ENCODE measurements around the gene SHISA6.

SHISA6 gene

DNA sequence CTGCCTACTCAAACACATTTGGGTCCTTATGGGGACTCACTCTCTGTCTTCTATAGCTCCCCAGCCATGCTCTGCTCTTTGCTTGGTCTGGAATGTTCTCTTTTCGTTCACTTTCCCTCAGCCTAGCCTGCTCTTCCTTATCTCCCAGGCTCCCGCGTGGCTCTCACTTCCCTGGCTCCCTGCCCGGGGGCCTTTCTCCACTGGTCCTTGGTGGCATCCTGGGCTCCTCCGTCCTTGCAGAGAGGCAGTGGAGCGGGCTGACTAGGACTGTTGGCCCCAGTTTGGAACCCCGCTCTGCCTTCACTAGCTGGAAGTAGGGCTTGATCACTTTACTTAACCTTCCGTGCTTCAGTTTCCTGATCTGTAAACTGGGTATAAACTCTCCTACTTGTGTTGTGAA is 31.2 kb downstream of the SHISA6 start:
- Histone ChIP-seq H4K20me1 (ENCODE audit: low read depth, low read length) (no peaks in the 10 kb centered on the region), H3K4me3 (ENCODE audit: insufficient read depth, low read length, poor library complexity, severe bottlenecking) (no peak overlapping the region), H3K9ac (ENCODE audit: low read length) (no peak overlapping the region), H3K4me2 (ENCODE audit: low read depth, low read length, poor library complexity, severe bottlenecking) (no peak overlapping the region), H2AFZ (ENCODE audit: low read depth, low read length, severe bottlenecking) (no peak overlapping the region), H3K9me3 (ENCODE audit: insufficient read depth, low read length) (no peaks in the 10 kb centered on the region), H3F3A (ENCODE audit: insufficient read depth) (no peaks in the 10 kb centered on the region), H3K79me2 (ENCODE audit: insufficient read depth, low read length) (no peaks in the 10 kb centered on the region), H3K36me3 (ENCODE audit: low read length) (no peaks in the 10 kb centered on the region), H3K27ac (ENCODE audit: low read depth, low read length) (no peak overlapping the region), H3K9me2 (replicated peaks; ENCODE audit: insufficient read depth, low read length) (no peaks in the 10 kb centered on the region; the same call in 1 of the 2 replicates), H3K27me3 (ENCODE audit: low read length) (no peaks in the 10 kb centered on the region)
- TF ChIP-seq EZH2phosphoT487 (conservative IDR thresholded peaks at IDR 0.05; ENCODE audit: low read length): no peak
- TF ChIP-seq, protein P1, sequence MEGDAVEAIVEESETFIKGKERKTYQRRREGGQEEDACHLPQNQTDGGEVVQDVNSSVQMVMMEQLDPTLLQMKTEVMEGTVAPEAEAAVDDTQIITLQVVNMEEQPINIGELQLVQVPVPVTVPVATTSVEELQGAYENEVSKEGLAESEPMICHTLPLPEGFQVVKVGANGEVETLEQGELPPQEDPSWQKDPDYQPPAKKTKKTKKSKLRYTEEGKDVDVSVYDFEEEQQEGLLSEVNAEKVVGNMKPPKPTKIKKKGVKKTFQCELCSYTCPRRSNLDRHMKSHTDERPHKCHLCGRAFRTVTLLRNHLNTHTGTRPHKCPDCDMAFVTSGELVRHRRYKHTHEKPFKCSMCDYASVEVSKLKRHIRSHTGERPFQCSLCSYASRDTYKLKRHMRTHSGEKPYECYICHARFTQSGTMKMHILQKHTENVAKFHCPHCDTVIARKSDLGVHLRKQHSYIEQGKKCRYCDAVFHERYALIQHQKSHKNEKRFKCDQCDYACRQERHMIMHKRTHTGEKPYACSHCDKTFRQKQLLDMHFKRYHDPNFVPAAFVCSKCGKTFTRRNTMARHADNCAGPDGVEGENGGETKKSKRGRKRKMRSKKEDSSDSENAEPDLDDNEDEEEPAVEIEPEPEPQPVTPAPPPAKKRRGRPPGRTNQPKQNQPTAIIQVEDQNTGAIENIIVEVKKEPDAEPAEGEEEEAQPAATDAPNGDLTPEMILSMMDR (IDR thresholded peaks at IDR 0.05; ENCODE audit: insufficient read depth, low read length, poor library complexity, severe bottlenecking): no peak

DNA sequence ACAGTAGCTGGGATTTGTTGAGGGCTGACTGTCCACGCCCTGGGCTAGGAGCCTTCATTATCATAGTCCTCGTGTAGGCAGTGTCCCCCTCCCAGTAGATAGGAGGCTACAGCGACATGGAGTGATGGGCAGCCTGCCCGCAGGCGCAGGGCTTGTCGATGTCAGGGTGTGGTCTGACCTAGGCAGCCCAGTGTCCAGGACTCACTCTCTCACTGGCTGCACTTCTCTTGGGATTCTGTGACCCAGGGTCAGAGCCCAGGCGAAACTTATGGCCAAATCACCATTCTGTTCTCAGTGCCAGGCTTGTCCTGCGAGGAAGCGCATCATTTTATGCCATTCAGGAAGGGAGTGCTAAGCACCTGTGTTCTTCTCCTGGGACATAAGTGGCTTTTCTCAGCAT is 32.6 kb downstream of the SHISA6 start:
- no peak overlapping the region for H2AFZ ChIP-seq (ENCODE audit: low read depth, low read length, severe bottlenecking)
- no peak overlapping the region for H3K4me3 ChIP-seq (ENCODE audit: insufficient read depth, low read length, poor library complexity, severe bottlenecking)
- H3K27ac ChIP-seq (ENCODE audit: low read depth, low read length): no peak overlapping the region
- H3K4me2 ChIP-seq (ENCODE audit: low read depth, low read length, poor library complexity, severe bottlenecking): no peak overlapping the region
- no peak overlapping the region for H3K9ac ChIP-seq (ENCODE audit: low read length)
- no peaks in the 10 kb centered on the region for H3F3A ChIP-seq (ENCODE audit: insufficient read depth)
- no peaks in the 10 kb centered on the region; the same call in 1 of the 2 replicates for H3K9me2 ChIP-seq (replicated peaks; ENCODE audit: insufficient read depth, low read length)
- no peaks in the 10 kb centered on the region for H3K9me3 ChIP-seq (ENCODE audit: insufficient read depth, low read length)
- no peaks in the 10 kb centered on the region for H3K36me3 ChIP-seq (ENCODE audit: low read length)
- H3K79me2 ChIP-seq (ENCODE audit: insufficient read depth, low read length): no peaks in the 10 kb centered on the region
- no peaks in the 10 kb centered on the region for H4K20me1 ChIP-seq (ENCODE audit: low read depth, low read length)
- TF ChIP-seq, protein P1 (IDR thresholded peaks at IDR 0.05; ENCODE audit: insufficient read depth, low read length, poor library complexity, severe bottlenecking): no peak
- no peak for TF ChIP-seq EZH2phosphoT487 (conservative IDR thresholded peaks at IDR 0.05; ENCODE audit: low read length)
- no peaks in the 10 kb centered on the region for H3K27me3 ChIP-seq (ENCODE audit: low read length)

DNA sequence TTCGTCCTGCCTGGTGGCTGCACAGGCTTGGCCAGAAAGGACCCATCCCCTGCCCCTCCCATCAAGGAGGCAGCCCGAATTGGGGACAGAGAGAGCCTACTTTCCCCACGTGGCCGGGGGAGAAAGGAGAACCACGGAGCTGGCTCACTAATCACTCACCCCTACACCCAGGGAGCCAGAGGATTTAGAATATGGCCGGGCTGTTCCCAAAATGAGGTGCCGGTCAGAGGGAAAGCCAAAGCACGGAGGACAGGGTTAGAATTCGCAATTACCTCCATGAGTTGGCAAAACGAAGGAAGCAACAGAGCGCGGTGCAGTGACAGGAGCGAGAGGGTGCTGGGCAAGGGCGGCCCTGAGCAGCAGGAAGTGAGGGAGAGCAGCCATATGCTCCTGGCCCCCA is 33.1 kb downstream of the SHISA6 start:
- Histone ChIP-seq H3K9me3 (ENCODE audit: insufficient read depth, low read length) (no peaks in the 10 kb centered on the region), H4K20me1 (ENCODE audit: low read depth, low read length) (no peaks in the 10 kb centered on the region), H3K9me2 (replicated peaks; ENCODE audit: insufficient read depth, low read length) (no peaks in the 10 kb centered on the region; the same call in 1 of the 2 replicates), H3K4me2 (ENCODE audit: low read depth, low read length, poor library complexity, severe bottlenecking) (no peak overlapping the region), H3K9ac (ENCODE audit: low read length) (no peak overlapping the region), H3K4me3 (ENCODE audit: insufficient read depth, low read length, poor library complexity, severe bottlenecking) (no peak overlapping the region), H3K27ac (ENCODE audit: low read depth, low read length) (no peak overlapping the region), H3K79me2 (ENCODE audit: insufficient read depth, low read length) (no peaks in the 10 kb centered on the region), H2AFZ (ENCODE audit: low read depth, low read length, severe bottlenecking) (no peak overlapping the region), H3K36me3 (ENCODE audit: low read length) (no peaks in the 10 kb centered on the region), H3K27me3 (ENCODE audit: low read length) (no peaks in the 10 kb centered on the region), H3F3A (ENCODE audit: insufficient read depth) (no peaks in the 10 kb centered on the region)
- TF ChIP-seq EZH2phosphoT487 (conservative IDR thresholded peaks at IDR 0.05; ENCODE audit: low read length): no peak

DNA sequence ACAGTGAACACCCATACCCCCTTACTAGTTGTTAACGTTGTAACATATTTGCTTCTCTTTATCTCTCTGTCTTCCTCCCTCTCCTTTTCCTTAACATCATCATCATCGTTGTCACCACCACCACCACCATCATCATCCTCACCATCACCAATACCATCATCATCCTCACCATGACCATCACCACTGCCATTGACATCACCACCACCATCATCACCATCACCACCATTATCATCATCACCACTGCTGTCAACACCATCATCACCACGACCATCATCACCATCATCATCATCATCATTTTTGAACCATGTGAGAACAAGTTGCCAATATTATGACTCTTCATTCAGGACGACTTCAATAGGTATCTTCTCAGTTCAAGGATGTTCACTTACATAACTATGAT is 35.5 kb downstream of the SHISA6 start:
- H3K9me2 ChIP-seq (replicated peaks; ENCODE audit: insufficient read depth, low read length): no peaks in the 10 kb centered on the region; the same call in 1 of the 2 replicates
- H3K9me3 ChIP-seq (ENCODE audit: insufficient read depth, low read length): no peaks in the 10 kb centered on the region
- no peaks in the 10 kb centered on the region for H3K79me2 ChIP-seq (ENCODE audit: insufficient read depth, low read length)
- H3K9ac ChIP-seq (ENCODE audit: low read length): no peak overlapping the region
- no peak overlapping the region for H3K4me2 ChIP-seq (ENCODE audit: low read depth, low read length, poor library complexity, severe bottlenecking)
- no peaks in the 10 kb centered on the region for H4K20me1 ChIP-seq (ENCODE audit: low read depth, low read length)
- no peak overlapping the region for H2AFZ ChIP-seq (ENCODE audit: low read depth, low read length, severe bottlenecking)
- no peaks in the 10 kb centered on the region for H3K27me3 ChIP-seq (ENCODE audit: low read length)
- no peak overlapping the region for H3K4me3 ChIP-seq (ENCODE audit: insufficient read depth, low read length, poor library complexity, severe bottlenecking)
- TF ChIP-seq, protein P1 (IDR thresholded peaks at IDR 0.05; ENCODE audit: insufficient read depth, low read length, poor library complexity, severe bottlenecking): no peak
- no peak for TF ChIP-seq EZH2phosphoT487 (conservative IDR thresholded peaks at IDR 0.05; ENCODE audit: low read length)
- no peaks in the 10 kb centered on the region for H3F3A ChIP-seq (ENCODE audit: insufficient read depth)
- no peak overlapping the region for H3K27ac ChIP-seq (ENCODE audit: low read depth, low read length)
- H3K36me3 ChIP-seq (ENCODE audit: low read length): no peaks in the 10 kb centered on the region

All from SU-DHL-6 (cell line).